HG03025 (cell line): Measurements from ENCODE around the gene IL18R1.
A peak's percentile ranks its signal among the peaks of the same experiment; 100 is the strongest.
"Not testable (repeated sequence)": the region's sequence is repeated elsewhere in the genome, so short reads cannot be mapped to it uniquely, and the experiment has no call there.

Source experiments
- ATAC-seq: cut with Tn5 transposase; IDR thresholded peaks from one replicate; pipeline ENCODE4 v1.9.1; 2021; ENCODE audit warnings: mild to moderate bottlenecking, moderate library complexity; ENCODE audit not compliant: unreplicated experiment, low FRiP score

IL18R1 gene, protein sequence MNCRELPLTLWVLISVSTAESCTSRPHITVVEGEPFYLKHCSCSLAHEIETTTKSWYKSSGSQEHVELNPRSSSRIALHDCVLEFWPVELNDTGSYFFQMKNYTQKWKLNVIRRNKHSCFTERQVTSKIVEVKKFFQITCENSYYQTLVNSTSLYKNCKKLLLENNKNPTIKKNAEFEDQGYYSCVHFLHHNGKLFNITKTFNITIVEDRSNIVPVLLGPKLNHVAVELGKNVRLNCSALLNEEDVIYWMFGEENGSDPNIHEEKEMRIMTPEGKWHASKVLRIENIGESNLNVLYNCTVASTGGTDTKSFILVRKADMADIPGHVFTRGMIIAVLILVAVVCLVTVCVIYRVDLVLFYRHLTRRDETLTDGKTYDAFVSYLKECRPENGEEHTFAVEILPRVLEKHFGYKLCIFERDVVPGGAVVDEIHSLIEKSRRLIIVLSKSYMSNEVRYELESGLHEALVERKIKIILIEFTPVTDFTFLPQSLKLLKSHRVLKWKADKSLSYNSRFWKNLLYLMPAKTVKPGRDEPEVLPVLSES

DNA sequence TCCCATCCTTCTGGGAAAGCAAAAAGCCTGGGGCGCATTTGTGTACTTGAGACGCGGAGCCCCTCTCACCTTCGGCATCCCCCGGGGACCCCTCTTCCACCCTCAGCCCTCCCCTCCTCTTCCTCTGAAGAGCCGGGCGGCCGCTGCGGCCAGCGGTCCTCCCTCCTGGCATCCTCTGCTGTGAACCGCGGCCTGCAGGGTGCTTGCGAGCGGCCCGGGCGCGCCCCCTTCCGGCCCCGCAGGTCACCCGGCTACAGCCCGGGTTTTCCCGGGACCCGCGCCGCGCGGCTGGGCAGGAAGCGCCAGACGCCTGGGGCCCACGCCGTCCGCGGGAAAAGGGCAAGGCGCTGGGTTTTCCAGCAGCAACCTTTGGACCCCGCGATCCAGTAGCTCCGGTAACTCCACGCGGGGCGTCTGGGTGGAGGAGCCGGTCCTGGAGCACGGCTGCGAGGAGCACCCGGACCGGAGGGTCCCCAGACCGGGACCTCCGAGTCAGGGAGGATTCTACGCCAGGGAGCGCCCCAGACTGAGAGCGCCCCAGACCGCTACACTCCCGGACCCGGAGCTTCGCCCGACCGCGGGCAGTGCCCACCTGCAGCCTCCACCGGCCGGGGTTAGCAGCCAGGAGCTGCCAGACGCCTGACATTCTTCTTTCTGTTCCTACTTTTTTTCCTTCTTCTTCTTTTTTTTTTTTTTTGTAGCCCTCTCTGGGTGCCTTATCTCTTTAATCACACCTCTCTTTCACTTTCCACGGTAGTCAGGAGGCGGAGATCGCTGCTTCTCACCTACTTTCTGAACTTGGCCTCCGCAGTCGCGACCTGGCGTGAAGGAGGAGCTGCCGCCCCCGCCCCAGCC is at the start of gene IL18R1:
TSS of gene IL18R1 (plus strand) at position 271 of the 855 bp plus-strand sequence. CDS start 6,865 bp downstream, outside the sequence.
- ATAC-seq: peak; percentile 90

GRCh38 chr2:102306125-102306524 is 49.5 kb upstream of the IL18R1 start:
- ATAC-seq: no peak

GRCh38 chr2:102310964-102311640 is 44.5 kb upstream of the IL18R1 start, which contains the start of gene IL1RL1:
Gene IL1RL1 (plus strand): TSS chr2:102311563. CDS start chr2:102338265, 26,702 bp downstream.
- ATAC-seq: no peak

- no peak for ATAC-seq
Measured at GRCh38 chr2:102313025-102313424, 42.6 kb upstream of the IL18R1 start.

GRCh38 chr2:102313471-102313870 is 42.1 kb upstream of the IL18R1 start:
- no peak for ATAC-seq

DNA sequence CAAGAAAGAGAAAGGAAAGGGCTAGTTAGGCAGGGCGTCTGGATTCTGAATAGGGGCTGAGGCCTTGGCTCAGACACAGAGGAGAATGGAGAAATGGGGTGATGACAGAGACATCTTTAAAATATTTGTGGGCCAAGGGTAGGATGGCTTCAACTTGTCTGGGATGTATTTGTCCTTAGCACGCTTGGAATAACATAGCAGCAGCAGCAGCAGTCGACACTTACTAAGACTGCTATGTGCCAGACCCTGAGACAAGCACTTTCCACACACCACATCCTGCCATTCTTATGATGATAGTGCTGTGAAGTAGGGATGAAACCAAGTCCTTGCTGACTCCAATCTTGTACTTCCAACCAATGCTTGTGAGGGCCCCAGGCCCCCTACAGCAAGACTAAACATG is 41.6 kb upstream of the IL18R1 start:
- no peak for ATAC-seq

DNA sequence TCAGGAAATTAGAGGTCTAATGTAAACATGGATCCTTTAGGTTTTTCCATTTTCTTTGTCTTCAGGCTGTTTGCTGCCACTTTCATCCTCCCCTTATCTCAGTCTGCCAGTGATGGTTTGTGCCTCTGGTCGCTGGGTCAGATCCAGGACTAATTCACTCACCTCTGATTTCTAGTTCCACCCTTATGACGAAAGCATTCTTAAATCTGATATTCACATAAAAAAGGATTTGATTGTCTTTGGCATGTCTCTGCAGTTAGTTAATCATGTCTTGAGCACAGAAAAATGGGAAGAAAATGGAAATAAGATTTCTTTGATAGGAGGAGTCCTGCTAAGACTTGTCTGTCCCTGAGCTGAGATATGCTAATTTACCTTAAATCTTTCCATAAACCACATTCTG is 39.7 kb upstream of the IL18R1 start:
- no peak for ATAC-seq

GRCh38 chr2:102317715-102318114 is 37.9 kb upstream of the IL18R1 start:
- no peak for ATAC-seq

DNA sequence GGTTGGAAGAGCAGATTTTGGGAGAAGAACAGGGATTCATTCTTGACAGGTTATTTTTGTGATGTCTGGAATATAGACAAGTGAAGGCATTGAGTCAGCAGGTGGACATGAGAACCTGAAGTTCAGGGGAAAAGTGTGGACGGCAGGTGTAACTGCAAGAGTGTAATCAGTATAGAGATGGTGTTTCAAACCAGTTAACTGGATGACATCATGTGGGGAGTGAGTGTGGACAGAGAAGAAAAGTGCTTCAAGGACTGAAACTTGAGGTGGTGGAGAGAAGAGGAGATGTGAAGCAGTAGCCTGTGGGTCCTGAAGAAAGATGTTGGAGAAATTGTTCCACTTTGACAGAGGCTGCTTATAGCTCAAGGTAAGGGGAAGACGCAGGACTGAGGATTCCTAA is 37.2 kb upstream of the IL18R1 start:
- ATAC-seq: no peak

DNA sequence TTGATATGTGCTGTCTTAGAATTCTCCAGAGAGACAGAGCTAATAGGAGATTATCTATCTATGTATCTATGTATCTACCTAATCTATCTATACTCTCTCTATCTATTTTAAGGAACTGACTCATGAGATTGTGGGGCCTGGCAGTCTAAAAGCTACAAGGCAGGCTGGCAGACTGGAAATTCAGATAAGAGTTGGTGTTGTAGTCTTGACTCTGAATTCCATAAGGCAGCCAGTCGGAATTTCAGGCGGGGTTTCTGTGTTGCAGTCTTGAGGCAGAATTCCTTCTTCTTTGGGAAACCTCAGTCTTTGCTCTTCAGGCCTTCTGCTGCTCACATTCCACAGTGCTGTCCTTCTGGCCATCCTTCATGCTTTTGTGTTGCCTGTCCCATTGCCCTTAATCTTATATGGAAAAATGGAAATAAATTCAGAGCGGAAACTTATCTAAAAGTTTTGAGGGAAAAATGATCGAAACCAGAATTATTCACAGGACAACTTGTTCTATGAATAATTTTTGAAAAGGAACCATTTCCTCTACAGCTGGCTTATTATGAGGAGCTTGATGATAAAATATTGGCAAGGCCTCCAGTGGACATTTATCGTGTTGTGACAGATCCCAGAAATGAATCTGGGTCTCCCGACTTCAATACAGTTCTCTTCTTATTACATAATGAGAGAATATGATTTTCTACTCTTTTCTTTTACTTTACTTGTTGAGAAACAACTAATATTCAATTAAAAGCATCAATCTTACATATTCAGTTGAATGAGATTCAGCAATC is 33.5 kb upstream of the IL18R1 start:
- no peak for ATAC-seq

GRCh38 chr2:102324914-102325313 is 30.7 kb upstream of the IL18R1 start:
- not testable (repeated sequence) for ATAC-seq

DNA sequence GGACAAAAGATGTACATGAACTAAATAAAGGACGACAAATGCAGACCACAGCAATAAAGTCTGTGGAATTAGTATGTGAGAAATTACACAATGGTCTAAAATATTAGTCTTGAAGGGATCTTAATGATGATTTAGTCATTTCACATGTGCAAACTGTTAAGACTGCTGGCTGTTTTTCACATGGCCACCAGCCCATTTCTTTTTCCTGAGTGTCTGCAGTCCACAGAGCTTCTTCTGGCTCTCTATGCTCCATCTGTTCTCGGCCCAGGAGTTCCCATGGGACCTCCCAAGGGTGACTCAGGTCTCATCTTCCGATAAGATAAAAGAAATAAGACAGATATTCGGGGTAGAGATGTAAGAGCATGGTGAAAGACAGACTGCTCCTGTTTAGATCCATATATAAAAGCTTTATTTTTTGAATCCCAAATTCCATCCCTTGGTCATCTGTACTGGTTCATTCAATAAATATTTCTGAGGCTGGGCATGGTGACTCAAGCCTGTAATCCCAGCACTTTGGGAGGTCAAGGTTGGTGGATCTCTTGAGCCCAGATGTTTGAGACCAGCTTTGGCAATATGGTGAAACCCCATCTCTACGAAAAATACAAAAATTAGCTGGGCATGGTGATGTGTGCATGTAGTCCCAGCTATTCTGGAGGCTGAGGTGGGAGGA is 24.1 kb upstream of the IL18R1 start:
- no peak for ATAC-seq

GRCh38 chr2:102334486-102334885 is 21.1 kb upstream of the IL18R1 start:
- no peak for ATAC-seq

DNA sequence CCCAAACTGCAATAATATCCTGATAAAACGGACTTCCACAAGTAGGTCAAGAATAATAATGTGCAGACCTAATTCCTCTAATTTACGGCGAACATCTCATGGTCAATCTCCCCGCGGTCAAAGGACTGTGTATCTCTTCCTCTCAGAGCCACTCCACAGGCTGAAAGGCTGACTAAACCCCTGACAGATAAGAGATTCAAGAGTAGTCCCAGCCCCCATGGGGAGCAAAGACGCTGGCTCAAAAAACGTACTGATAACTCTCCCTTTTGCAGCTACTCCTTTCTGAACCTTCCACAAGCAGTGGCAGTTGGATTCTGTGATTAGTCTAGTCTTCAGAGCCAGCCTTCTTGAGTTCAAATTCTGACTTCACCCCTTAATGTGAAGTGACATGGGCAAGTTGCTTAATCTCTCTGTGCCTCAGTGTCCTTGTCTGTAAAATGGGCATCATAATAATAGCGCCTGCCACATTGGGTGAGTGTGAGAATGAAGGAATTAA is 19.7 kb upstream of the IL18R1 start:
- ATAC-seq: no peak

DNA sequence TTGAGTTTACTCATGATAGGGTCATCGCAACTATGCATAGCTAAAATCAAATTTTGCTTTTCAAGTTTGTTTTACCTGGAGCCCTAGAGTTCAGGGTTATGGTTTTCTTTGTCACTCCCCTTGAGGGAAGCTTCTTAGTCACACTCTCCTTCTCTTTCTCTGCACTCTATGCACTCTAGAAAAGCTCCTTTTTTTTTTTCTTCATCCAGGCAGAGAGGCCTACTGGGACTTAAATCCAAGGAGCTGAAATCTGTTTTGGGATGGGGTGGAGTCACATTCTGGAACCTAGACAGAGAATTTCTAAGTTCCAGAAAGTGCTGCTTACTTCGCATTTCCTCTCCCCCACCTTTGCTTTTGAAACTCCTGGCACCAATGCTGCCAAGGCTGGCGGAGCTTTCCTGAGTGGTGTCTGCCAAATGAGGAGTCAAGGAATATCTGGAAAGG is 19.1 kb upstream of the IL18R1 start:
- no peak for ATAC-seq

DNA sequence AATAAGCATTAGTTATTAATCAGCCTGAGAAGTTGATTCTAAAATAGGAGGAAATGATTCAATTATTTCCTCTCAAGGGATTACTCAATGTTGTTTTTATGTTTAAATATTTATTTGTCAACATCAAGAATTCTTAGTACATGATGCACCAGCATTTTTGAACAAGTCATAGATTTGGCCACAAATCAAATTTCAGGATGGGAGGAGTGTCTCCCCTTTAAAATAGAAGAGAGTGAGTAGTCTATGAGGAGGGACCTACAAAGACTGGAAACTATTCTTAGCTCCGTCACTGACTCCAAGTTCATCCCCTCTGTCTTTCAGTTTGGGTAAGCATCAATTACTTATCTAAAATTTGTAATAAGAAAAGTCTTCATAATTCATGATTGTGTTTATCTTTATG is 18.6 kb upstream of the IL18R1 start:
- no peak for ATAC-seq

DNA sequence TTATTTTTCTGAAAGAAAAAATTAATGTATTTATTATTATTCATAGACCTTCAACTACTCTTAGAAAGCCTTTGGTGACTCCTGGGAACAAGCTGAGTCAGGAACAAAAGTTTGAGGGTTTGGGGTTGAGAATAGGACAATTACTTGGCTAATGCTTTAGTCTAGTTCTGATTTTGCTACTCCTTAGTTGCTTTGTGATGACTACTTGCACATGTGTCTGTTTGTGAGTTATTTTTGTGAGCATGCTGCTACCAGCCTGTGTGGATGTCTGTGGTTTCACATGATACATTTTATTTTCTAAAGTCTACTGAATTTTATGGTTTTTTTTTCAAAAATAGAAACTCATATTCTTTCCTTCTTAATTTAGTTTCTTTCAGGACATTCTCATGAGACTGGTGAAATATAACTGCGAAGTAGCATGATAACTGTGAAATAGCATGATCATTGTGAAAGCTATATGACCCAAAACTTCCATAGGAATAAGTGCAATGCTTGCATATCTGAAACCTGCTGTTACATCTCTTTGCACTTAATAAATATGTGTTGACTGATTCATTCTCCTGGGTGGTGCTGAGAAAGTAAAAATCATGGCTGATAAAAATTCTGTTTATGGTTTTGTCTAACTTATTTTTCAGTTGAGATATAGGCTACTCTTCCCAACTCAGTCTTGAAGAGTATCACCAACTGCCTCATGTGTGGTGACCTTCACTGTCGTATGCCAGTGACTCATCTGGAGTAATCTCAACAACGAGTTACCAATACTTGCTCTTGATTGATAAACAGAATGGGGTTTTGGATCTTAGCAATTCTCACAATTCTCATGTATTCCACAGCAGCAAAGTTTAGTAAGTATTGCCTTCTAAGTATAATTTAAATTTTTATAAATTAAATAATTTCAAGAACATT is 17.9 kb upstream of the IL18R1 start:
- ATAC-seq: no peak

- ATAC-seq: no peak
Measured at GRCh38 chr2:102340778-102341177, 14.8 kb upstream of the IL18R1 start.
